Heart right ventricle (tissue), 16 donors: ENCODE measurements around the gene KLRB1. TPM values are rescaled to one million over a fixed set of nuclear protein-coding genes. Genes with fewer than 3 reads are reported as not detected.
"Not testable (repeated sequence)": the region's sequence is repeated elsewhere in the genome, so short reads cannot be mapped to it uniquely, and the experiment has no call there.

Experiments used
- ATAC-seq, 8 donors: fragments of 200-7000 bp; cut with Tn5 transposase; one replicate each; pipeline ENCODE4 v1.9.1; 2020; ENCODE audit warnings: mild to moderate bottlenecking in 8 of 8, moderate library complexity in 8 of 8, moderate number of reproducible peaks in 1 of 8
- DNase-seq, 2 donors: peaks; one replicate each; pipeline ENCODE4 v3.0.0-alpha.2; 2020
- H3K27ac ChIP-seq, 10 donors: fragments of 200-600 bp; sonication (generic) in 2 of 10; one replicate each; pipeline versions ENCODE4 v1.5.0 to v1.8.0; 2020 to 2022; ENCODE audit warnings: mild to moderate bottlenecking in 3 of 10
- H3K27me3 ChIP-seq, 7 donors: fragments of 200-600 bp; one replicate each; pipeline ENCODE4 v1.8.0; 2021 to 2022; ENCODE audit warnings: mild to moderate bottlenecking in 2 of 7
- H3K36me3 ChIP-seq, 9 donors: fragments of 200-600 bp; sonication (generic) in 1 of 9; one replicate each; pipeline versions ENCODE4 v1.5.0 to v1.8.0; 2020 to 2022; ENCODE audit warnings: mild to moderate bottlenecking in 2 of 9
- H3K4me1 ChIP-seq, 9 donors: fragments of 200-600 bp; sonication (generic) in 1 of 9; one replicate each; pipeline versions ENCODE4 v1.5.0 to v1.8.0; 2020 to 2022; ENCODE audit warnings: mild to moderate bottlenecking in 4 of 9
- H3K4me3 ChIP-seq, 10 donors: fragments of 200-600 bp; sonication (generic) in 2 of 10; one replicate each; pipeline versions ENCODE4 v1.5.0 to v1.8.0; 2020 to 2022; ENCODE audit warnings: mild to moderate bottlenecking in 7 of 10, moderate library complexity in 2 of 10
- H3K9me3 ChIP-seq, 11 donors: fragments of 200-600 bp in 10 of 11; sonication (generic) in 2 of 11; one replicate each; pipeline versions ENCODE4 v1.5.0 to v1.8.0; 2013 to 2022; ENCODE audit warnings: mild to moderate bottlenecking in 2 of 11, control low read depth in 1 of 11, moderate library complexity in 1 of 11
- CTCF ChIP-seq, 9 donors: fragments of 200-600 bp; sonication (generic) in 2 of 9; IDR thresholded peaks; one replicate each; pipeline versions ENCODE4 v1.5.0 to v1.8.0; 2021 to 2022; ENCODE audit warnings: antibody characterized with exemption in 9 of 9, mild to moderate bottlenecking in 5 of 9, moderate library complexity in 1 of 9
- WGBS, 2 donors: extraction: QIAGEN DNeasy Blood & Tissue Kit; methylation state at CpG; one replicate each; pipeline ENCODE4 v1.1.7; 2013; ENCODE audit warnings: inconsistent platforms in 1 of 2; 5-methylcytosine and 5-hydroxymethylcytosine counted together
- intact Hi-C, 10 donors: fragments of 100-400 bp; cut with DNase I; formaldehyde crosslinking; loops; one replicate each; pipeline versions ENCODE4 v1.11.1 to v1.14.2; 2022
- polyA plus RNA-seq, 2 donors: library from polyadenylated mRNA; stranded (reverse); fragments of 200-250 nt; gene quantifications; one replicate each; pipeline ENCODE4 v1.2.3, GENCODE V29; 2013
- total RNA-seq, 10 donors: library from RNA; stranded (reverse); fragmentation: NEBNext Ultra II Directional in 3 of 10; extraction: Animal tissue kit (Norgen Biotek cat#: 25700) in 3 of 10; gene quantifications; one replicate each; pipeline versions ENCODE4 v1.2.1 to v1.2.4, GENCODE V29; 2021 to 2023
- donor health status: Arrhythmogenic right ventricular cardiomyopathy.
- donor health status: ischemic (EF 13 %, LVEDD 7.1; RV severe dilation, severe dysfunction).
- donor health status: healthy with polysubstance abuse.
- donor health status: DM: no; HTN: yes; CAD: no.
- donor health status: DM: no; HTN: no; CAD: no.
- donor health status: ischemic (EF 25% LVEDD 6.9; RV normal size, moderate dysfunction).
- donor health status: ischemic (EF 25% LVEDD 5.7; RV mildly dilated, moderate dysfunction).
- donor health status: healthy.
- donor health status: DM: yes; HTN: yes; CAD: no.
- donor health status: Ischemic cardiomyopathy.
- donor health status: ischemic (EF 35%, LVEDD 5.7; RV mildly dilated, moderate dysfunction).
- donor health status: nonischemic (EF 11% LVEDD 7.7; RV severe dilation, severe dysfunction).
- donor health status: DM: yes; HTN: yes; CAD: no.
- donor health status: PGD.
- donor health status: ischemic (EF 29% LVEDD 5.4; RV normal size, mild dysfunction).
- donor health status: nonischemic (EF 23%, LVEDD 6.1; RV moderate dilation, normal function).

KLRB1 gene
- total and polyA plus RNA-seq, 12 donors = 0.16 to 1.4 (median 0.19) TPM; not detected in 3

DNA sequence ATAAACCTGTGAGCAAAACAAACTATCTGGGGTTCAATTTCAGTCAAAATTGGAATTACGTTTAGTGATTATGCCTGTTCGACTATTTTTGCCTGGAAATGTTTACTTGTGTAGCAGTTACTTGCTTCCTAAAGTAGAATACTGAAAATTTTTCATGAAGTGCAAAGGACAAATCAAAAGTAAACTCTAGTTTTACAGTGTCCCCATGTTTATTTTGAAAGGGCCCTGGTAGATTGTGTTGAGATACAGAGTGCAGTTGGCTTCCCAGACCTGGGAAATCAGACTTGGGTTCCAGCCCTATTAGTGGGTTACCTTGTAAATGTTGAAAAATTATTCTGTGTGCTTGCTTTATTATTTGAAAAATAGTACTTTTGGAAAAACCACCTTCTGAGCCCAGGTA is 17.3 kb downstream of the KLRB1 start:
- intact Hi-C loops = no loop called here
- H3K27me3 ChIP-seq = no peaks in the 10 kb centered on the region
- H3K4me1 ChIP-seq = no peaks in the 10 kb centered on the region
- 95 to 96% methylated on average over 2 of the region's 2 CpGs for WGBS, 2 donors
- H3K27ac ChIP-seq = no peak overlapping the region
- H3K9me3 ChIP-seq = no peaks in the 10 kb centered on the region
- ATAC-seq = no peak
- no peak for TF ChIP-seq CTCF (IDR thresholded peaks at IDR 0.05)
- no peaks in the 10 kb centered on the region for H3K36me3 ChIP-seq
- DNase-seq = no peak
- no peak overlapping the region for H3K4me3 ChIP-seq

- Histone ChIP-seq H3K9me3 (no peaks in the 10 kb centered on the region), H3K4me1 (no peaks in the 10 kb centered on the region), H3K36me3 (no peaks in the 10 kb centered on the region), H3K27ac (no peak overlapping the region), H3K4me3 (no peak overlapping the region), H3K27me3 (no peaks in the 10 kb centered on the region)
- no peak for TF ChIP-seq CTCF (IDR thresholded peaks at IDR 0.05)
- WGBS, 2 donors = 81 to 88% methylated on average over 2 of the region's 2 CpGs
- DNase-seq = no peak
- intact Hi-C loops = no loop called here
- ATAC-seq = no peak
Observed at GRCh38 chr12:9588749-9589148, 19.0 kb downstream of the KLRB1 start.

- no peak for DNase-seq
- intact Hi-C loops = no loop called here
- no peak for TF ChIP-seq CTCF (IDR thresholded peaks at IDR 0.05)
Observed at GRCh38 chr12:9587987-9588600, 19.6 kb downstream of the KLRB1 start.

GRCh38 chr12:9577729-9578128 is 30.0 kb downstream of the KLRB1 start:
- H3K27me3 ChIP-seq, intact Hi-C loops, H3K36me3 ChIP-seq, H3K27ac ChIP-seq, ATAC-seq, H3K4me1 ChIP-seq, H3K9me3 ChIP-seq, DNase-seq, H3K4me3 ChIP-seq: not testable (repeated sequence)
- WGBS, 2 donors = 55 to 68% methylated on average over 2 of the region's 5 CpGs

More at GRCh38 chr12:9587987-9588600, 19.6 kb downstream of the KLRB1 start:
- no peaks in the 10 kb centered on the region for H3K27me3 ChIP-seq
- no peaks in the 10 kb centered on the region for H3K9me3 ChIP-seq
- H3K36me3 ChIP-seq = no peaks in the 10 kb centered on the region
- H3K4me3 ChIP-seq = no peak overlapping the region
- H3K27ac ChIP-seq = no peak overlapping the region
- 89 to 91% methylated on average over 4 of the region's 4 CpGs for WGBS, 2 donors
- ATAC-seq = no peak
- H3K4me1 ChIP-seq = no peaks in the 10 kb centered on the region

DNA sequence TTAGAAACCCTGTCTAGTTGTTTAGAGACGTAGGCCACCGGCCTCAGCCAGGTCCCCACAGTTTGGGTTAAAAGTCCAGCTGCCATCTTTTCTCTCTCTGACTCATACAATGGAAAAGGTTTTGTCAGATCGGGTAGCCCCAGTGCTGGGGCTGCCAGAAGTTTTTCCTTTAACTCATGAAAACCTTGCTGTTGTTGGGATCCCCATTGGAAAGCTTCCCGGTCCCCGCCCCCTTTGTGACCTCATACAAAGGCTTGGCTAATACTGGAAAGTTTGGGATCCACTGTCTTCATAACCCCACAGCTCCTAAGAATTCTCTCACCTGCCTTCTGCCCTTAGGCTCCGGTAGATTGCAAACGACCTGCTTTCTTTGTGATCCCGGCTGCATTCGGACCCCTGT is 40.6 kb downstream of the KLRB1 start:
- H3K36me3 ChIP-seq, H3K4me1 ChIP-seq, ATAC-seq, intact Hi-C loops, H3K9me3 ChIP-seq, H3K4me3 ChIP-seq, H3K27me3 ChIP-seq, DNase-seq, H3K27ac ChIP-seq: not testable (repeated sequence)
- WGBS, 2 donors = 91 to 92% methylated on average over 8 to 9 of the region's 9 CpGs

GRCh38 chr12:9566113-9566512 is 41.6 kb downstream of the KLRB1 start:
- H3K9me3 ChIP-seq, H3K4me3 ChIP-seq, ATAC-seq, intact Hi-C loops, DNase-seq, H3K4me1 ChIP-seq, H3K27me3 ChIP-seq, H3K36me3 ChIP-seq, H3K27ac ChIP-seq: not testable (repeated sequence)
- WGBS, 2 donors = 86 to 90% methylated on average over 7 of the region's 7 CpGs

DNA sequence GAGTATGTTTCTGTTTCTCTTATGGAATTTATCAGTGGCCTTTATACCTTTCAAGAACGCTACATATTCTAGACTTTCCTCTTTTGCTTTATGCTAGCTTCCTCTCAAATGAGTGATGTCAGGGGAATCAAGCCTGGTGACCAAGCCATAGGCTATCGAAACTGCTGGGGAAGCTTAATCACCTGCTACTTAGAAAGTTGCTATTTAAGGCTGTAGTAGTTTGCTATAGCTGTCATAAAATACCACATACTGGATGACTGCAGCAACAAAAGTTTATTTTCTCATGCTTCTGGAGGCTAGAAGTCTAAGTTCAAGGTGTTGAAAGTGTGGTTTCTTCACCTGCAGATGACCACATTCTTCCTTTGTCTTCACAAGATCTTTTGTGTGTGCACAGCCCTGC is 43.3 kb downstream of the KLRB1 start:
- H3K27me3 ChIP-seq, H3K27ac ChIP-seq, ATAC-seq, intact Hi-C loops, H3K4me3 ChIP-seq, H3K9me3 ChIP-seq, H3K4me1 ChIP-seq, H3K36me3 ChIP-seq, DNase-seq: not testable (repeated sequence)
- WGBS, 2 donors = 88 to 89% methylated on average over 2 of the region's 2 CpGs

- H3K27me3 ChIP-seq, H3K27ac ChIP-seq, intact Hi-C loops, H3K4me3 ChIP-seq, H3K36me3 ChIP-seq, H3K9me3 ChIP-seq, ATAC-seq, DNase-seq, H3K4me1 ChIP-seq: not testable (repeated sequence)
- WGBS, 2 donors = 74 to 79% methylated on average over 3 of the region's 5 CpGs
Observed at GRCh38 chr12:9562841-9563453, 44.8 kb downstream of the KLRB1 start.

DNA sequence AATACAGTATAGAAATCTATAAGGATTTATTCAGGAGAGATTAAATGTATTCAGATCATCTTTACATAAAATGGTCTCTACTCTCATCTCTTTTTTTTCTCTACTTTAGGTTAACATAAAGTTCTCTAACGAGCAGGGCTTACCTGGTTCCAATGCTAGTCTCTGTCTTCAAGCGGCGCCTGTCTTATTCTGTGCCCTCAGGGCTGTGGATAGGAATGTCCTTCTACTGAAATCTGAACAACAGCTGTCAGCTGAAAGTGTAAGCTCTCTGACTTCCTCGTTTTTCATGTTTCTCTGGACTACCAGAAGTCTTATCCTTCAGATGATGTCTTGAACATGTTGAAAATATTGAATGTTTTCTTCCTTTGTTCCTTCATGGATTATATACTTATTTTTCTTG is 62.2 kb downstream of the KLRB1 start:
- H3K9me3 ChIP-seq = peaks cover 0 to 13% (median 0%) of the 10 kb centered on the region in 11 donors
- H3K36me3 ChIP-seq, H3K4me3 ChIP-seq, H3K27me3 ChIP-seq, H3K27ac ChIP-seq, ATAC-seq, DNase-seq, H3K4me1 ChIP-seq, intact Hi-C loops: not testable (repeated sequence)
- WGBS, 2 donors = 50 to 57% methylated on average over 4 of the region's 4 CpGs
